C4-2B (cell line): ENCODE results near the gene ARHGAP31.

Source experiments
- H3K27ac ChIP-seq: fragments of 450-650 bp; 2 replicates; pipeline ENCODE4 v1.5.1; 2017
- ZFX ChIP-seq: fragments of 450-650 bp; IDR thresholded peaks from 2 replicates; pipeline ENCODE4 v1.6.1; 2017
- TF ChIP-seq, protein P1 (sequence below): fragments of 450-650 bp; conservative IDR thresholded peaks from 2 replicates; pipeline ENCODE4 v1.5.1; 2017; ENCODE audit warnings: mild to moderate bottlenecking

ARHGAP31 gene

GRCh38 chr3:119401503-119402440 is 107.6 kb downstream of the ARHGAP31 start:
- TF ChIP-seq, protein P1, sequence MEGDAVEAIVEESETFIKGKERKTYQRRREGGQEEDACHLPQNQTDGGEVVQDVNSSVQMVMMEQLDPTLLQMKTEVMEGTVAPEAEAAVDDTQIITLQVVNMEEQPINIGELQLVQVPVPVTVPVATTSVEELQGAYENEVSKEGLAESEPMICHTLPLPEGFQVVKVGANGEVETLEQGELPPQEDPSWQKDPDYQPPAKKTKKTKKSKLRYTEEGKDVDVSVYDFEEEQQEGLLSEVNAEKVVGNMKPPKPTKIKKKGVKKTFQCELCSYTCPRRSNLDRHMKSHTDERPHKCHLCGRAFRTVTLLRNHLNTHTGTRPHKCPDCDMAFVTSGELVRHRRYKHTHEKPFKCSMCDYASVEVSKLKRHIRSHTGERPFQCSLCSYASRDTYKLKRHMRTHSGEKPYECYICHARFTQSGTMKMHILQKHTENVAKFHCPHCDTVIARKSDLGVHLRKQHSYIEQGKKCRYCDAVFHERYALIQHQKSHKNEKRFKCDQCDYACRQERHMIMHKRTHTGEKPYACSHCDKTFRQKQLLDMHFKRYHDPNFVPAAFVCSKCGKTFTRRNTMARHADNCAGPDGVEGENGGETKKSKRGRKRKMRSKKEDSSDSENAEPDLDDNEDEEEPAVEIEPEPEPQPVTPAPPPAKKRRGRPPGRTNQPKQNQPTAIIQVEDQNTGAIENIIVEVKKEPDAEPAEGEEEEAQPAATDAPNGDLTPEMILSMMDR, result no peak
- TF ChIP-seq ZFX, result no peak
- H3K27ac ChIP-seq, result no peak overlapping the region

- no peak for TF ChIP-seq ZFX
- TF ChIP-seq, protein P1, result no peak
- H3K27ac ChIP-seq, result no peak overlapping the region
Observed at GRCh38 chr3:119402791-119403190, 108.6 kb downstream of the ARHGAP31 start.

- no peak for TF ChIP-seq ZFX
- no peak overlapping the region for H3K27ac ChIP-seq
Observed at GRCh38 chr3:119403201-119403600, 109.0 kb downstream of the ARHGAP31 start.

DNA sequence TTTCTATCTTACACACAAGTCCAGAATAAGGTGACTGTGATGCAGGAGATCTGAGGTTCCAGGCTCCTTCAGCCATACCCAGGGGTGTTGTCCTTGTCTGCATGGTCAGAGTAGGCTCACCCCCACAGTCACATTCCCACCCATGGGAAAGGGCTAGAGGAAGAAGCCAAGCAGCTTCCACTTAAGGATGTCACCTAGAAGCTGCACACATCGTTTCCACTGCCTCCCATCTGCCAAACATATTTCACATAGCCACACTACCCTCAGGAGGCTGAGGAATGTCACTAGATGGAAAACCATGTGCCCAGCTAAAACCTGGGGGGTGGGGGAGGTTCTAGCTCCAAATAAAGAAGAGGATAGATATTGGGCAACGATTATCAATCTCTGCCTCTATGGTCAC is 111.1 kb downstream of the ARHGAP31 start:
- H3K27ac ChIP-seq, result no peak overlapping the region
- TF ChIP-seq, protein P1, result no peak
- no peak for TF ChIP-seq ZFX

GRCh38 chr3:119408243-119408950 is 114.2 kb downstream of the ARHGAP31 start:
- no peak overlapping the region for H3K27ac ChIP-seq
- TF ChIP-seq, protein P1, result no peak

- no peak for TF ChIP-seq ZFX
- TF ChIP-seq, protein P1, result no peak
- H3K27ac ChIP-seq, result no peak overlapping the region
Observed at GRCh38 chr3:119409844-119410243, 115.7 kb downstream of the ARHGAP31 start.

DNA sequence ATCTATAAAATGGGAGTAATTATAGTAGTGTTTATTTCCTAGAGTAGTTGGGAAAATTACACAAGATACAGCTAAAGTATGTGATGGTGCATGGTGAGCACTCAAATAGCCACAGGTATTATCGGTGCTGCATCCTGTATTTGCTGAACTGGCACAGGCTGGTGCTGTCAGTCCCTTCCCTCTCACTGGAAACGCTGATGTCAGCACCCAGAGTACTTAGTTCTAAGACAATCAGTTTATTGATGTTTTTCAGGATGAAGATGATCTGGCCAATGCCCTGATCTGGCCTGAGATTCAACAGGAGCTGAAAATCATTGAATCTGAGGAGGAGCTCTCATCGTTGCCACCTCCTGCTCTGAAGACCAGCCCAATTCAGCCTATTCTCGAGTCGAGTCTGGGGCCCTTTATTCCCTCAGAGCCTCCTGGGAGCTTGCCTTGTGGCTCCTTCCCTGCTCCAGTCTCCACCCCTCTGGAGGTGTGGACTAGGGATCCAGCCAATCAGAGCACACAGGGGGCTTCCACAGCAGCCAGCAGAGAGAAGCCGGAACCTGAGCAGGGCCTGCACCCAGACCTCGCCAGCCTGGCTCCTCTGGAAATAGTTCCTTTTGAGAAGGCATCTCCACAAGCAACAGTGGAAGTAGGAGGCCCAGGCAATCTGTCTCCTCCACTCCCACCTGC is 119.6 kb downstream of the ARHGAP31 start:
- no peak overlapping the region for H3K27ac ChIP-seq

GRCh38 chr3:119416873-119417272 is 122.7 kb downstream of the ARHGAP31 start:
- no peak for TF ChIP-seq ZFX
- TF ChIP-seq, protein P1, result no peak
- no peak overlapping the region for H3K27ac ChIP-seq

More for the DNA sequence above, 119.6 kb downstream of the ARHGAP31 start:
- TF ChIP-seq ZFX, result no peak
